GM19238 (cell line): ENCODE data around the gene ADTRP.
A peak's percentile ranks its signal among the peaks of the same experiment; 100 is the strongest.

Source experiments
- DNase-seq: peaks from one replicate; pipeline ENCODE4 v3.0.0; 2011; ENCODE audit warnings: low spot score; ENCODE audit not compliant: insufficient read length

ADTRP gene

DNA sequence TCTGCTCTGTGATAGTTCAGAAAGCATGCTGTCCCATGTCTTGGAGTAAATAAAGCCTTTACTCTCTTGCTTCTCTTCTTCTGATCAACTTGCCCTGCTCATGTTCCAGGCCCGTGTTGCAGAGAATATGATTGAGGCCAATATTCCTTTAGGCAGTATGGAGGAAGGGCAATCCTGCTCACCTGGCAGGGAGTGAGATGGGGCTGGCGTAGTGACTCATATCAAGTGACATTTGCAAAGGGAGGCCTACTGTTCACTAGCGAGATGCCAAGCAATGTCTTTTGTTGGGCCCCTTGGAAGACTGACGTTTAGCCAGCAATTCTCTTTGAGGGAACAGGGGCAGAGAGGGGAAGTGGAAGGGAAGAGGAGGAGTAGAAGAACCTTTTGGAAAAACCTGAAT is 19.7 kb downstream of the ADTRP start:
- no peak for DNase-seq

DNA sequence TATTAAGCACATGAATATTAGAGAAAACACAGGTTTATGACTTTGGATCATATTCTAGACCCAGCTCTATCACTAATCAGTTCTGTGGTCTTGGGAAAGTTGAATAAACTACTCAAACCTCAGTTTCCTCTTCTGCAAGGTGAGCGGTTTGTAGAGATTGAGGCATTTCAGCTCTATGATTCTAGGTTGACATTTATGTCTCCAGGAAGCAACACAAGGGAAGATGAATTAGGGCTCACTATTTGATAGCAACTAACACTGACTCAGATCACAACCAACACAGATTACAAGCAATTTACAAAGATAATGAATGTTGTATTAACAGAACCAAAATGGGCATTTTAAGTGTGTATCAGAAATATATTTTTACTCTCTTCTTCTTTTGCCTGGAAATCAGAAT is 21.9 kb downstream of the ADTRP start:
- no peak for DNase-seq

DNA sequence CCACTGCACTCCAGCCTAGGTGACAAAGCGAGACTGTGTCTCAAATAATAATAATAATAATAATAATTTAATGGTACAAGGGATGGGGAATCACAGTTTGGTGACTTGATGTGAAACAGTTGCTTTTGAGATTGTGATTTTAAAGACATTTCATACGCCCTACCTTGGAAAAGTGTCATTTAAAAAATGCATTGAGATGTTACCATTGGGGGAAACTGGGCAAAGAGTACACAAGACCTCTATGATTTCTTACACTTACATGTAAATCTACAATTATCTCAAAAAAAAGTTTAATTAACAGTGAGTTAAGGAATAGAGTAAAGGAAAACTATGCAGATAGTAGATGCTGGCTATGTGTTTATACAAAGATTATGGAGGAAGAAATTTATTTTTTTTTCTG is 22.3 kb downstream of the ADTRP start:
- no peak for DNase-seq

DNA sequence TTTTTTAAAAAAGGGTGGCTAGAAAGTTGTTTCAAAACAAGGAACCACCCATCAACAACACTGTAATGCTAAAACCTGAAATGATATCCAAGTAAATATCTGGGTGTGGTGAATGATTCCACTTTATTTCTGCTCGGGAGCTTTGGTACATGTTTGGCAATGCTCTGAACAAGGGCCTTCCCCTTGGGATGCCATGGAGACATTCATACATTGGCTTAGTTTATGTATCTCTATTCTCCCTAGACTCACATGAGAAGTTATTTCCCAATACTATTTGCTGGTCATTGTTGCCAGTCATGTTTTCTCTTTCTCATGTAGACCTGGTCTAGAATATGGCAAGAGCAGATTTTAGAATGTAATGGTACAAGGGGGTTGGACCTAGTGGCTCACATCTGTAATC is 22.9 kb downstream of the ADTRP start:
- no peak for DNase-seq

DNA sequence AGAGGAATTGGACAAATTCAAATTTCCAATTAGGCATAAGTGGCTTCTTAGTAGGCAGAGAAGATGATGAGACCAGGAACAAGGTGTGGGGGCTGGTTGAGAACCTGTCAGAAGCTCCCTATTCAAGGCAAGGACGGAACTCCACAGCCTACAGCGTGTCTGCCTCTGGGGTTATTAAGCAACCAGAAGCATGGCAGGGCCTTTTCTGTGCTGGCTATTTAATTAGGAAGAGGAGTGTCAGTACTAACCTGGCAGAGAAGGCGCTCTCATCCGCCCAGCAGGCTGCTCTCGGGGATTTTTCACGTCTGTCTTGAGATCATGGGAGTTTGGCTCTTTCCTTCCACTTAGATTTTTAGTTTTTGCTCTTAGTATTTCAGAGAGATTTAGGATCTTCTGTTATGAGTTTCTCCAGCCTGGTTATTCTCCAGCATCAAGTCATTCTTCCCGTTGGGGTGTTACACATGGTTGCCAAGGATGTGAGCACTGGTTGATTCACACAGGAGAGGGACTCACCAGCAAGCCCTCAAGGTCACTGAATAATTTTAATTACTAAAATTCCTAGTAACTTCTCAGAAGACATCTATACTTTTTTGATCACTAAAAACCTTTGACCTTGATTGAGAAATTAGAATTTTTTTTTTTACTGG is 23.9 kb downstream of the ADTRP start:
- no peak for DNase-seq

DNA sequence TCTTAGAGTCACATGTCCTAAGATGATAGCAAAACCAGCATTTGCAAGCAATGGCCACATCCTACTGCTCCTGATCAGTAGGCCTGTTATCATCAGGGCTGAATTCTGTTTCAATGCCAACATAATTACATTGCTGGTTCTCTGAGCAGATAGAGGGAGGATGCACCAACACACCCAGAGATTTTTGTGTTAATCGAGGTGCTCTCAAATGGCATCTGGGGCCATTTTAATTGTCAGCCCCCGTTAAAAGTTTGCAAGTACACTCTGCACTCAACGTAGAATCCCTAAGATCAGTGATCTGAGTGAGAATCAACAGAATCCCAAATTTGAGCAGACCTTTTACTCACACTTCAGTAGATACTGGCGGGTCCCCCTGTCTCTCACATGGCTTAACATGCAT is 24.8 kb downstream of the ADTRP start:
- no peak for DNase-seq

DNA sequence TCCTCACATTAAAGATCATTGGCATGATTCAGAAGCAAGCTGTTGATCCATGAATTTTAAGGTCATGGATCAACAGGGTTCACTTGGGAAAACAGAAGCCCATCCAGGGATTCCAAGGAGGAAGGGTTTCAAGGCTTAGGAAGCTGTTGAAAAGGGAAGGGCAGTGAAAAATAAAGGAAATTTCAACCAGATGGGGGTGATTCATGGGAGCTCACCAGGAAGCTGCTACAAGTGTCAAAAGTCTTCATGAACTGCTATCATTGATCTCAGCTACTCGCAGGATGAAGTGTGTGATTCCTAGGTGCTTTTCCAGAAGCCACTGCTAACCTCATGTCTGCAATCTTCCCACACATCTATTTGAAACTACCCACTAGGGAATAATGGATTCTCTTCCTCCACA is 26.2 kb downstream of the ADTRP start:
- DNase-seq = no peak

DNA sequence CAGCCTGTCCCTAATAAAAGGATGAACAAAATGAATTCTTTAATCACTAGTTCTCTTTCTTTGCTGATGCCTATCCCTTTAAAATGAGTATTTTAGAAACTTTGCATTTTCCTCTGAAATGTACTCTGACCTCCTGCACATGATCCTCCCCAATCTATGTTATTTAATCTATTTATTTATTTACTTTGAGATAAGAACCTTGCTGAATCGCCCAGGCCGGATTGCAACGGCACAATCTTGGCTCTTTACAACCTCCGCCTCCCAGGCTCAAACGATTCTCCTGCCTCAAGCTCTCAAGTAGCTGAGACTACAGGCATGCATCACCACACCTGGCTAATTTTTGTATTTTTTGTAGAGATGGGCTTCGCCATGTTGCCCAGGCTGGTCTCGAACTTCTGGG is 27.9 kb downstream of the ADTRP start:
- no peak for DNase-seq

DNA sequence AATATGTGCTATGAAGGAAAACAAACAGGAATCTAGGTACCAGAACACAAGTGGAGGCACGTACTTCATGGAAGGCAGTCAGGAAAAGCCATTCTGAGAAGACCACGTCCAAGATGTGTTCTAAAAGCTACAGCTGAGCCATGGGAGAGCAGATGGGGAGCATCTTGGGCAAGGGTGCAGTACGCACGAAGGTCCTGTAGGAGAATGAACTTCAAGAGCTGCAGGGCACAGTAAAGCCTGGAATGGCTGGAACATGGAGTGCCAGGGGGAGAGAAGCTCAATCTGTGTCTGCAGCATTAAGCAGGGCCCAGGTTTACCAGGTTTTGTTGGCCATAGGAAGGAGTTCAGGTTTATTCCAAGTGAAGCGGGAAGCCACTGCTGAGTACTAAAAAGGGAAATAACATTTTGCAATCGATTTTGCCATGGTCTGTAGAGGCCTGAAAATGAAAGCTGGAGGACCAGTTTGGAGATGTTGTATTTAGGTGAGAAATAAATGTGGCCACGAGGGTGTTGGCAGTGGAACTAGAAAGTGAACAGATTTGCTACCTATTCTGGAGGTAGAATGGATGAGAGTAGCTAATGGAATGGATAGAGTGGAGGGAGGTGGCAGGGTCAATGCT is 29.9 kb downstream of the ADTRP start:
- no peak for DNase-seq

DNA sequence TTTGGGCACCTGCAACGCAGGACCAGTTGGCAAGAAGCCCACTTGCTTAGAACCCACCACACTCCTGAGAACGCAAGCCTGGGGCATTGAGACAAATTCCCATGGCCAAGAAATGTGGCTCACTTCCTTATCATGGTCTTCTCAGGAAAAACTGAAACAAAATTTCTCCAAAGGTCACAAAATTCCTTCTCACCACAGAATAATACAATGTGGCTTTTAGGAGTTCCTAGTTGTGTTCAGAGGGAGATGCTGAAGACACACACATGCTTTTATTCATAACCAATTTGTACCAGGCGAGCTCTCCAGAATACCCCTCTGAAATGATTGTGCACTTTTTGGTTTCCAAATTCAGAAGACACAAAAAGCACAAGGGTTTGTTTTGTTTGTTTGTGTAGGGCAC is 31.6 kb downstream of the ADTRP start:
- DNase-seq = no peak

DNA sequence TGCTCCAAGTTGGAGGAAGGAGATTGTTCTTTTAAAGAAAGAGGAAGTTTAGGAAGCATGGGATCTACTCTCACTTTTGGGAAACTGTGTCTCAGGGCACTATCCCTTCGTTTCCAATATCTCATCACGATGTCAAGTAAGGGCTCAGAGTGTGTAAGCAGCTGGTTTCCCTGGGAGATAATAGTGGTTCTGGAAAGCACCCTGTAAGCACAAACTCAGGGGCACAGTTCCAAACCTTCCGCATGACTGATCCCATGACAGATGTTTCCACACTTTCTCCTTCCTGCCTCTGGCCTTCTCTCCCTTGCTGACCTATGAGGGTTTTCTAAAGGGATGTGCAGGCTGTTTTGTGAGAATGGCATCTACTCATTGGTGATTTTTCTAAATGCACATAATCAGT is 33.9 kb downstream of the ADTRP start:
- no peak for DNase-seq

DNA sequence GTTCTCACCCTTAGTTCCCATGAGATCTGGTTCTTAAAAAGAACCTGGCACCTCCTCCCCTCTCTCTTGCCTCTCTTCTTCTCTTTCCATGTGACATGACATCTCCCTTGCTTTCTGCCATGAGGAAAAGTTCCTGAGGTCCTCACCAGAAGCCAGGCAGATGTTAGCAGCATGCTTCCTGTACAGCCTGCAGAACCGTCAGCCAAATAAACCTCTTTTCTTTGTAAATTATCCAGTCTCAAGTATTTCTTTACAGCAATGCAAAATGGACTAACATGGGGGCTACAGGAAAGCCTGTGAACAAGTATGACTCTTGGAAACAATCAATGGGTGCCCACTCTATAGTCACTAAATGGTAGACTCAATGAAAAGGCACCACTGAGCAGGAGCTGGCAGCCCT is 34.5 kb downstream of the ADTRP start:
- no peak for DNase-seq

DNA sequence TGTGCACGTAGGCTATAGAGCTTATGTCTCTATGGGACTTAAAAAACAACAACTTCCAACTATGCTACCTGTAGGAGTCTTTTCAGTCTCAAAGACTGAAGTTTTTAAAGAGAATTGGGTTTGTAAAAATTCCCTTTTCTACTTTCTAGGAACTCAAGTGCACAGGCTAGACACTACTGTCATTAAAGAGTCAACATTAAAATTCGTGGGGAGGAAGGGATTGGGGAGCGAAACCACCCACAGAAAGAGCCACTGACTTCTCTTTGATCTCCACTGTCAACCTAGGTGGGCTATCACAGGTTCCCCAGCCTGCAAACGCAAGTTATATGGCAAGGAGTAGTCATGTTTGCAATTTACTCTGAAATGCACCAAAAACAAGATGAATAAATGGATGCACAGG is 37.7 kb downstream of the ADTRP start:
- no peak for DNase-seq

DNA sequence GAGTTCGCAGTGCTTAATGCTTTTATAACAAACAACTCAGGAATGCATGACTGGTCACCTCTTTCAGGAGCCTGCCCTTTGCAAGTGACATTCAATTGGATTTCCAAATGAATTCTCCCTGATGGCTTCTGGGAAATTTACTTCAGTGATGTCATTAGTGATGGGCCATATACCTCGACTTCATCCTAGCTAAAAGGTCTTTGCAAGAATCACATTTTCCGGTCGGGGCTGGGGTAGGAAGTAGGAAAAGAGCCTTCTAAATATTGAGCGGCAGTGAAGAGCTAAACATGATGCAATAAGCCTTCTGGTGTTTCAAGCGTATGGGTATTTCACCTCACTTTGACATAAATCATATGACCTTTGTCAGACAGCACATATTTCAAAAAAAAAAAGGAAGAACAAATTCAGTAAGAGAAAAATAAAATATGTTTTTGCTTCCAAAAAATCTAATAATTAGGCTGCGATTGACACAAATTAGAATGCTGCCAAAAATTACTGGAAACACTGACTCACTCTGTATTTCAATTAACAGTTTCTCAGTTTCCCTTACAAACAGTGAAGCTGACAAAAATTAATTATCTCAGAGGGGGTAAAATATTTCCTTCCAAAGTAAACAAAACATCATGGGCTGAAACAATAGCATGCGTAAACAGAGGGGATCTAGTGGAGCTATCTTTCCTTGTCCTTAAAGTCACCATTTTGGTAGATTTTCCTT is 39.8 kb downstream of the ADTRP start:
- no peak for DNase-seq

DNA sequence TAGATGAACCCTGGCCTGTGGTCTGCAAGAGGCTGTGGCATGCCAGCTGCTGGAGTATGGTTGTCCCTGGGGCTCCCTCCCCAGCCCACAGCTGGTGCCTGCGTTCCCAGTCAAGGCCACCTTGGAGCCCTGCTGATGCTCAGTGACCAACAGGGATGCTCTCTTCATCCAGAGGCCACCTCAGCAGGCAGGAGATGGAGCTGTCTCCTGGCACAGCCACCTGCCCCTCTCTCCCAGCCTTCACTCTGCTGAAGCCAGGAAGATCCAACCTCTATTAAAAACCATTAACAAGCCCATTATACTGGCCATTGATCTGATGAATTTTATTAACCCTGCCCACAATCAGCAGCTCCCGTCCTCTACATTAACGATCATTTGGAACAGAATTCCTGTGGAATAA is 40.4 kb downstream of the ADTRP start:
- DNase-seq = no peak

DNA sequence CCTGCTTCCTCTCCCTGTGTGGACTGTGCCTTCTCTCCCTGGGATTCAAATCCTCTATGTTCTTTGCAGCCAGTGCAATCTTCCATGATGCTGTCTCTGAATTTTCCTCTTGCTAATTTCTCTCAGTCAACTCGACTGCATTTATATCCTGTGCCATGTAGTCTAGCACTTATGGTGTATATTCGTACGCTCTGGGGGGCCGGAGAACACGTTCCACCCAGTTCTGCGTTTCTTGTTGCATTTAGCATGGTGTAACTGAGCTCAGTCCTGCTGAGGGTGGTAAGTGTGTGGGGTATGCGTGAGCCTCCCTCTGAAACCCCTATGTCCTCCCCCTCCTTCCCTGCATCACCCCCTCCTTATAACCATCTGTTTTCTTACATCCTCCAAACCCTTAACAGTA is 42.0 kb downstream of the ADTRP start:
- no peak for DNase-seq

DNA sequence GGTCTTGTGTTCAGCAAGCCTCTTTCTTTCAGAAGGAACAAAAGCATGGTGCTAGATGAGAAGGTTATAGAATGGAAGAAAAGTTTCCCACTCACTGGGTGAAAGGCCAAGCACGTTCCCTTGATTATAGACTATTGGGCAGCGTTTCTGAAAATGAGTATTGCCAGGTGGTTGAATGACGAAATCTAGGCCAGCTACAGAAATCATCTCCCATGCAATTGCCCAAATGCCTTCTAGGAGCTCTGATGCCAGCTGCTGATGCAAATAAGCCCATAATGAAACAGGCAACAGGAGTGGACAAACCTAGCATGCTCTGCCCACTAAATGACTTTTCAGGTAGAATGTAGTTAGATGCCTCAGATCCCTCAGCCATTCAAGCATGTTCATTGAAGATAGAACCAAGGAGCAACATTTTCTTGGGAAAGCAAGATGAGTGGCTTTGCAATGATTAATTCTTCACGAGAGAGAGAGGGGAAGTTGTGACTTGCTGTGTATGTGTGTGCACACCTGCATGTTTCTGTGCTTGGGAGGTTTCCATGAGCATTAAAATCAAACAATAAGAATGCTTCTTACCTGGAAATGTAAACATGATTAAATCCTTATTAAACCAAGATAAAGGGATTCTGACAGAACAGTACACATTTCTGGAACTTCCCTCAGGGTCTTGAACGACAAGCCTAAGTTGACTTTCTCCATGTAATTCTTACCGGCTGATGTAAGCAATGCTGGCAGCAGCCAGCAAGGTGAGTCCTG is 43.6 kb downstream of the ADTRP start:
- DNase-seq = no peak

DNA sequence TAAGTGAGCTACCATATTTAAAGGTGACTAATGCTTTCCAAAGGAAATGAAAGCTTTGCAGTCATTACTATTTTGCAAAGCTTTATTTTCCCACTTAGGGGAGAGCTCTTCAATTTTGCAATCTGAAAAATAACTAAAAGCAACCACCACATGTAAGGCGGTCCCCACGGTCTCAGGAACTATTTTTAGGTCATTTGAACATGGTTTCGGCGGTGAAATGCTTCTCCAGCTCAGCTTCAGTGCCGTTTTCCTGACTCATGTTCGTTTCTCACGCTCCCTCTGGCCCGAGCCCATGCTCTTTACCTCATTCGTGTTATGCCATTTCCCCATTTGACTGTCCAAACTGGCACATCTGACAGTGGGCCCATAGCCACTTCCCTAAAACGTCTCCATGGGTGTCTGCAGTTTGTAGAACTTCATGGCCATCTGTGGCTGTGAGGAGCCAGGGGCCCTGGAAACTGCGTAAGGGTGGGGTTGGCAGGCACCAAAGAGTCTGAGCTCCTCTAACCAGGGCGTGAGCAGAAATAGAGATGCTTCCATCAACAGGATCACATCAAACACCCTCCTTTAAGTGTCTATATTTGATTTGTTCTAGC is 46.5 kb downstream of the ADTRP start:
- peak; percentile 48 for DNase-seq

DNA sequence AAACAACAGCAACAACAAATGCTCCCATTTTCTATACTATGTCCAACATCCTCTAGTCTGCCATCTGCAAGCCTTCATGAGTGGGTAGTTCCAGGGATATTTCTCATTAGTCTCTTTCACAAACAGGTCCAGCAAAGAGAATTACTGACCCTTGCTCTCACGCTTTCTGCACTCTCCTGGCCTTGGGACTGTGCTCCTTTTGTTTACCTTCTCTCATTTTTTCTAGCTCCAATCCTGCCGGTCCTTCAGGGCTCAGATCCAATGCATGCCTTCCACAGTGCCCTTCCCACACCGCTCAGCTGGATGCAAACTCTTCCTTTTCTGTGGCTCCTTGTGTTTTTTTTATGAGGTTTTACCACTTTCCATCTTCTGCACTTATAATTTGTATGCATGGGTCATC is 47.2 kb downstream of the ADTRP start:
- DNase-seq = no peak

DNA sequence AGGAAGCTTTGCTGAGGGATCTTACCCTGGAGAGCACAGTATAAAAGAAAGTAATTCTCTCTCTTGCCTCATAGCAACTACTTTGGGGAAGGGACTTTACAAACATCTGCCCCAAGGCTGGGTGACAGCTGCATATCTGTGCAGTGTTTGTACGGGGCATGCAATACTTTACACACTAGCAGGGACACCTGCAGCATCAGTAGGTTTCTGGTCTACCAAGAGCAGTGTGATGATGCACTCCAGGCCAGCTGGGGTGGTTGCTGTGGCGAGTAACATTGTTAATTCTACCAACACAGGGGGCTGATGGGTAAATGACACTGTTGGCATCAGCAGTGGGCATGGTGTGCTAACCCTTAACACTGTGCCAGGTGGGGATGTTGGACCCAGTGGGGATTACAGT is 48.0 kb downstream of the ADTRP start:
- no peak for DNase-seq

DNA sequence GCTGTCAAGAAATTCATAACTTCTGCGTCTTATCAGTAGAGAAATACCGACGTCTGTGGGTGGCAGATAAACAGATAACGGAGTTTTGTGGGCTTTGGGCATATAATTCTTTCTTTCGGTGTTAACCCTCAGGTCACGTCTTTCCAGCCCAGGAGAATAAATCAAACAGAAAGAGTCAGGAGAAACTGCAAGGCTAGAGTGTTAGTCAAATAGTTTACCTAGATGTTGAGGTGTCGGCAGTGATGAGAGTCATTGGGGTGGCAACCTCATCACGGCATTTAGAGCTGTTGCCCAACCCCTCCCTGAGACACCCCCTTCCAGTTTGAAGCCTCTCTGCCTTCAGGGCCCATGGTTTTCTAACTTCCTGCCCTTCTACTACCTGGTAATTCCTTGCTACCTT is 49.5 kb downstream of the ADTRP start:
- no peak for DNase-seq
